Nephron (organoid): ENCODE measurements around the gene ZMIZ1.
A peak's percentile ranks its signal among the peaks of the same experiment; 100 is the strongest.

ENCODE experiments used
- H3K27ac Mint-ChIP-seq, 3 experiments: 2 replicates each; pipeline ENCODE4 v1.8.0; 2020; ENCODE audit warnings: mixed read lengths in 3 of 3, mild to moderate bottlenecking in 2 of 3, moderate library complexity in 1 of 3
- H3K27me3 Mint-ChIP-seq: 2 replicates; pipeline ENCODE4 v1.8.0; 2021; ENCODE audit warnings: low read depth, mild to moderate bottlenecking, moderate library complexity, mixed read lengths
- H3K36me3 Mint-ChIP-seq: 2 replicates; pipeline ENCODE4 v1.8.0; 2020; ENCODE audit warnings: low read depth, mixed read lengths
- H3K4me1 Mint-ChIP-seq: 2 replicates; pipeline ENCODE4 v1.8.0; 2020; ENCODE audit warnings: mixed read lengths
- H3K4me3 Mint-ChIP-seq, 3 experiments: 2 replicates each; pipeline ENCODE4 v1.8.0; 2020; ENCODE audit warnings: mild to moderate bottlenecking in 3 of 3, mixed read lengths in 3 of 3, moderate library complexity in 2 of 3
- H3K9me3 Mint-ChIP-seq: 2 replicates; pipeline ENCODE4 v1.8.0; 2020; ENCODE audit warnings: mixed read lengths
- CTCF ChIP-seq, 3 experiments: fragments of 200-600 bp; sonication (generic); IDR thresholded peaks; one replicate each; pipeline ENCODE4 v1.5.0; 2021; ENCODE audit warnings: antibody characterized with exemption in 3 of 3; ENCODE audit not compliant: unreplicated experiment in 3 of 3

The ZMIZ1 gene

GRCh38 chr10:79098596-79099015 is 29.8 kb downstream of the ZMIZ1 start:
- Mint-ChIP-seq H3K27me3 (peaks cover 4% of the 10 kb centered on the region), H3K27ac (peak overlapping the region in 1 of 3 experiments; percentile 38), H3K36me3 (peaks cover 7% of the 10 kb centered on the region), H3K4me1 (peaks cover 80% of the 10 kb centered on the region), H3K4me3 (no peak overlapping the region), H3K9me3 (no peaks in the 10 kb centered on the region)
- TF ChIP-seq CTCF (IDR thresholded peaks at IDR 0.05; ENCODE audit: unreplicated experiment in 3 of 3) = no peak

GRCh38 chr10:79099898-79100448 is 31.2 kb downstream of the ZMIZ1 start:
- peaks cover 7% of the 10 kb centered on the region for H3K36me3 Mint-ChIP-seq
- TF ChIP-seq CTCF (IDR thresholded peaks at IDR 0.05; ENCODE audit: unreplicated experiment in 3 of 3) = no peak
- H3K27me3 Mint-ChIP-seq = peaks cover 4% of the 10 kb centered on the region
- H3K27ac Mint-ChIP-seq = peak overlapping the region in 2 of 3 experiments; percentile 83 to 95
- no peaks in the 10 kb centered on the region for H3K9me3 Mint-ChIP-seq
- no peak overlapping the region for H3K4me3 Mint-ChIP-seq
- H3K4me1 Mint-ChIP-seq = peaks cover 83% of the 10 kb centered on the region

- Mint-ChIP-seq H3K27me3 (peaks cover 4% of the 10 kb centered on the region), H3K36me3 (peaks cover 2% of the 10 kb centered on the region), H3K27ac (peak overlapping the region; percentile 44 to 95 (median 83)), H3K4me1 (peaks cover 84% of the 10 kb centered on the region), H3K4me3 (peak overlapping the region in 2 of 3 experiments; percentile 14 to 19), H3K9me3 (no peaks in the 10 kb centered on the region)
- TF ChIP-seq CTCF (IDR thresholded peaks at IDR 0.05; ENCODE audit: unreplicated experiment in 3 of 3) = no peak
Measured at GRCh38 chr10:79100771-79101170, 32.0 kb downstream of the ZMIZ1 start.

- peak overlapping the region; percentile 83 to 96 (median 95) for H3K27ac Mint-ChIP-seq
- peaks cover 87% of the 10 kb centered on the region for H3K4me1 Mint-ChIP-seq
- H3K9me3 Mint-ChIP-seq = no peaks in the 10 kb centered on the region
- TF ChIP-seq CTCF (IDR thresholded peaks at IDR 0.05; ENCODE audit: unreplicated experiment in 3 of 3) = no peak
- peak overlapping the region; percentile 14 to 70 (median 66) for H3K4me3 Mint-ChIP-seq
- peaks cover 4% of the 10 kb centered on the region for H3K27me3 Mint-ChIP-seq
- H3K36me3 Mint-ChIP-seq = no peaks in the 10 kb centered on the region
Measured at GRCh38 chr10:79101560-79102497, 33.1 kb downstream of the ZMIZ1 start.

- Mint-ChIP-seq H3K27me3 (peaks cover 4% of the 10 kb centered on the region), H3K27ac (peak overlapping the region; percentile 83 to 96 (median 95)), H3K36me3 (no peaks in the 10 kb centered on the region), H3K4me3 (peak overlapping the region in 1 of 3 experiments; percentile 14), H3K9me3 (no peaks in the 10 kb centered on the region), H3K4me1 (peaks cover 89% of the 10 kb centered on the region)
- TF ChIP-seq CTCF (IDR thresholded peaks at IDR 0.05; ENCODE audit: unreplicated experiment in 3 of 3) = no peak
Measured at GRCh38 chr10:79102498-79102874, 33.7 kb downstream of the ZMIZ1 start.
